GM04503 (cell line): ENCODE measurements around the gene TTC27.
"Not testable (repeated sequence)": the region's sequence is repeated elsewhere in the genome, so short reads cannot be mapped to it uniquely, and the experiment has no call there.

ENCODE experiments used
- DNase-seq: peaks from one replicate; pipeline ENCODE4 v3.0.0-alpha.2; 2012; ENCODE audit warnings: low read depth

The TTC27 gene

DNA sequence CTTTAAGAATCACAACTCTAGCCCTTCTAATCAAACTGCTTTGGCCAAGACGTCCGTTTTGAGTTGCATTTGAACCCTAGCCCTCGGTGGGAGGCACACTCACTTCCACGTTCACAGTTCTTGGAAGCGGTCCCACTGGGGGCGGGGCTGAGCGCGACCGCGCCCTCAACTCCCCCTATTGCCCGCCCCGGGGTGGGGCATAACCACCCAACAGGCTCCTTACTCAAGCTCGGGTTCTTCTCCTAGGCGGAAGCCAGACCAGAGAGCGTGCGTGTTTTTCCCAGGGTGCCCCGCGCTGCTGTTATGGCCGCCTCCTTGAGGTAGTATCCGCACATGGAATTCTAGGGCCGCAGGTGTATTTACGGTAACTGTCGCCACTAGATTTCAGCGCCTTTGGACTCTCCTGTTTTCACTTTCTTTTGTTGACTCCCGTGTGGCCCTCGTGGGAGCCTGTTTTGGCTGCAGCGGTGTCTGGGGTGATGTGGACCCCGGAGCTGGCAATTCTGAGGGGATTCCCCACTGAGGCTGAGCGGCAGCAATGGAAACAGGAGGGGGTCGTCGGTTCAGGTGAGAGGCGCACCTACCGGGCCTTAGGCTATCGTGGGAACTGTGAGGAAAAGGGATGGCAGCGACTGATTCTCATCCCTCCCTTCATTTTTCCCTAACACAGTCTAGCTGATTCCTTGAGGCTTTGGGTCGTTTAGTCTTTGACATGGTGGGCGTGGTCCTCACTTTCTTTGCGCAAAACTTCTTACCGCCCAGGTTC is at the start of gene TTC27:
TSS of gene TTC27 (plus strand) at position 237 of the 766 bp plus-strand sequence. CDS start at position 480, 243 bp downstream.
- DNase-seq, result peak; percentile 76

DNA sequence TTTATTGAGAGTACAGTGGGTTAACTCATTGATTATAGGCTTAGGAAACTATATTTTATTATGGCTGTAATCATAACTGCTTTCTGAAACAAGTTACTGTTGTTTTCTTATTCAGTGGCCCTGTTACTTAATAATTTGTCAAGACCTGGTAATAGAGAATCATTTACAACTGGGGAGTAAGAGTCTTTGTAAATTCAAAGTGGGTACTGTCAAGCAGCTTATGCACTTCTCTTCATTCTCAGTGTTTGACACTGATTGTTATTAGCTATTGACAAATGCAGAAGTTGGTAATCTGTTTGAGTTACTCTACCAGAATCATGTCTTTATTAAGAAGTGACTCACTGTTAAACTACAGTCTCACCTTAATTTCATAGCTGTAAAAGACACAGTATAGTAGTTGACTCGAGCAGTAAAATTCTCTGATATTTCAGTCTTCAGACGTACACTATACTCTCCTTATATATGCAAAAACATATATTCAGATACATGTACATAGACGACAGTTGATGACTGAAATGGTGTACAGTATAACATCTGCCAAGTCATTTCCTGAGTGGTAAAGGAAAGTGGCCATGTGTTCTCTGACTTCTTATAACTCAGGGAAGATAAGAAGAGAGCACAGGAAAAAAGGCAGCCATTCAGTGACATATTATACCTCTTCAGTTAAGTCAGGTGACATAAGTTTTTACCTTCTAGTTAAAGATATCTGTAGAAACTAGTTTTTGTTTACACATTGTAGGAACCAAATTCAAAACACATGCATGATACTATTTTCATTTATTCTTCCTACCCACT is 36.0 kb upstream of the TTC27 start:
- no peak for DNase-seq

GRCh38 chr2:32594573-32594972 is 33.3 kb upstream of the TTC27 start:
- DNase-seq, result no peak

DNA sequence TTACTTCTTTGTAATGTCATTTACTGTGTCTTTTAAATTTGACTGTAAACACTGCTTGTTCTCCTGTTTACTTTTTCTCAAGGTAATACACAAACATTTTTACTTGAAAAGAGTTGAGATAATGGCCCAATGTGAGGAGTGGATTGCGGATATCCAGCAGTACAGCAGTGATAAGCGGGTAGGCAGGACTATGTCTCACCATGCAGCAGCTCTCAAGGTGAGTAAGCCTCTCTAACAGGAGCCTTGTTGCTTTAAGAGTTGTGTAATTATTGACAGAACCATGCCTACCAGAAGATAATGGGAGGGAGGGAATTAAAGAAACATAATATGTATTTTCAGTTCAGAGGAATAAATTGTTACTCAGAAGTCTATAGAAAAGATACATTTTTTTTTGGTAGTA is 16.5 kb upstream of the TTC27 start:
- no peak for DNase-seq

GRCh38 chr2:32611771-32612170 is 16.1 kb upstream of the TTC27 start:
- DNase-seq, result no peak

DNA sequence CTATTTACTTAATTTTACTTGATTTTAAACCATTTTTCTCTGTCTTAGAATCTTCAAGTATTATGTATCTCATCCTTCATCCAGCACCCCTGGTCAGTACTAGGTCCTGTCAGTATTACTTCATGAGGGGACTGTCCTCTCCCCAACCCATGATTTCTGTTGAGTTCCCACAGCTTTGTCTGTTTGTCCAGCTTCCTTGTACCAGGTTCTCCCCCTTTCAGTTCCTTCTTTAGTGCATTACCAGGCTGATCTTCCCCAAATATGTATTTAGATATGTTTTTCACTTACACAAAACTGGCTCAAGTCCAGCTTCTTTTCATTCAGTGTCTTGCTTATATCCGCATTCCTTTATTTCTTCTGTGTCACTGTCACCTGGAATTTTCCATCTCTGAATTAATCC is 13.8 kb upstream of the TTC27 start:
- no peak for DNase-seq

DNA sequence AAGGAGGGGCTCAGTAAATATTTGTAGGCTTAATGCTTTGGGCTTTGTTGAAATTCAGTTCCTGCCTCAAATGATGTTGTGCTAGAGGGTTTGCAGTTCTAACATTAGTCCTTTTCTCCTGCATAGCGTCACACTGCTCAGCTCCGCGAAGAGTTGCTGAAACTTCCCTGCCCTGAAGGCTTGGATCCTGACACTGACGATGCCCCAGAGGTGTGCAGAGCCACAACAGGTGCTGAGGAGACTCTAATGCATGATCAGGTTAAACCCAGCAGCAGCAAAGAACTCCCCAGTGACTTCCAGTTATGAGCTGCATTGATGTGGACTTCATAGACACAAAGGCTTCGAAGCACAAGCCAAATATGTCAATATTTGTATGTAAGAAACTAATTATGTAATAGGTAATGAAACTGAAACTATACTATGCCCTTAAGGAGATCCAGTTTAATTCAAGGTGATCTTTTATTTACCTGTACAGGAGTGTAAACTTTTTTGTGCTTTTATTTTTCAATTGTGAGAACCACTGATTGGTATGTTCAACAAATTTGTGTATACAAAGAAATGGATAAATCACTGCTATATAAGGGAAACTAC is 10.2 kb upstream of the TTC27 start:
- no peak for DNase-seq

- DNase-seq, result no peak
Measured at GRCh38 chr2:32622570-32623310, 5.1 kb upstream of the TTC27 start.

DNA sequence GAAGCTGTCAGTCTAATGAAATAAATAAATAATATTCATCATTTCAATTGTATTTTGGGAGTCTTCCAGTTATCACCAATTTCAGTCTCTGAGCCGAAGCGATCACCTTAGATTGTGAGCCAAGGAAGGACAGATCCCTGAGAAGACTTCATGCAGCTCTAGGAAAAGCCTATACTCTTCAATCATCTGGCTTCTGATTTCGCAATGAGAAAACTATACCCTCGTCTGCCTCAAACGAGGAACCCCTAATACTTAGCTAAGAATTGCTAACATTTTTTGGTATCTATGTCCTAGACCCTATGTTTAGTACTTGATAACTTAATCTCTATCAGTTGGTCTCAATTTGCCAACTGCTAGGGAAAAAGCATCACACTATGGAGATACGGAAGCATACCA is 4.5 kb upstream of the TTC27 start:
- DNase-seq, result no peak

DNA sequence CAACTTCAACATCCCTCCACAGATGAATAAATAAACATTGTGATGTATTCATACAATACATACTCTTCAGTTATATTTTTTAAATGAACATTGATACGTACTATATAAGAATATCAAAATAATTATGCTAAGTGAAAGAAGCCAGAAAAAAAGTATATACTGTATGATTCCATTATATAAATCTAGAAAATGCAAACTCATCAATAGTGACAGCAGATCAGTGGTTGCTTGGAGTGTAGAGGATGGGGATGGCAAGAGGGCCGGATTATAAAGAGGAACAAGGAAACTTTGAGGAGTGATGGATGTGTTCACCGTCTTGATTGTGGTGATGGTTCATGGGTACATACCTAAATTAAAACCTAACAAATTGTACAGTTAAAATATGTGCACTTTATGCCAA is 3.0 kb upstream of the TTC27 start:
- DNase-seq, result no peak

DNA sequence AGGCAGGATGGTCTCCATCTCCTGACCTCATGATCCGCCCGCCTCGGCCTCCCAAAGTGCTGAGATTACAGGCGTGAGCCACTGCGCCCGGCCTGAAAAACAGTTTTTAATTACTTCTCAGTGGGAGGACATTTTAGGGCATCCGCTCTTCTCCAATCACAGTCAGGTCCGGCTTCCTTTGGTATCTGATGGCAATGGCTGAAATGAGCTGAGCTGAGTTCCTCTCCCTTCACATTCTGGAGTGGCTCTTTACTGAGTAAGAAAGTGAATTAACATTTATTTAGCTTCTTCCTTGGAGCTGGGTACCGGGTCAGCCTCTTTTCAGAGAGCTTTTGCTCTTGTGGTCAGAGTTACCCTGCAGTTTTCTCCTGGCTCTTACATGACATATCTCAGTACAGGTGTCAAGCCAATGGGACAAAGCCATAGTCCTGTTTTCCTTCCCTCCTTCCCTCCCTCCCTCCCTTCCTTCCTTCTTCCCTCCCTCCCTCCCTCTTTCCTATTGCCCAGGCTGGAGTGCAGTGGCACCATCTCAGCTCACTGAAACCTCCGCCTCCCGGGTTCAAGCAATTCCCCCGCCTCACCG is 1.1 kb upstream of the TTC27 start:
- no peak for DNase-seq

DNA sequence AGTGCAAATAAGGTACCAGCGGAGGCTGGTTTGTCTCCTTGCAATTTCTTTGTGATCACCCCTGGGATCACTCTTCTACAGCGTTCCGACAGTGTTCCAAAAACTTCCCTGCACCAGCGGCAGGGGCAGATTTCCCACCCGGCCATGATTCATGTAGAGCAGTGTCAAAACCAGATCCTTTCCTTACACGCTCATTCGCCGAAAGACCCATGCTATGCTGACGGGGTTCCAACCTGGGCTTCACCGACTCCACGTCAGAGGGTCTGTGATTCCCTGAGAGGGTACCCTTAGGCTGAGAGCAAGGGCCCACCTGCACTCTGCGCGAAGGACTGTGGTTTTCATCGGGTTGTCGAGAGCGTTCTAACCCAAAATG is 423 bp upstream of the TTC27 start:
- peak; percentile 19 for DNase-seq

DNA sequence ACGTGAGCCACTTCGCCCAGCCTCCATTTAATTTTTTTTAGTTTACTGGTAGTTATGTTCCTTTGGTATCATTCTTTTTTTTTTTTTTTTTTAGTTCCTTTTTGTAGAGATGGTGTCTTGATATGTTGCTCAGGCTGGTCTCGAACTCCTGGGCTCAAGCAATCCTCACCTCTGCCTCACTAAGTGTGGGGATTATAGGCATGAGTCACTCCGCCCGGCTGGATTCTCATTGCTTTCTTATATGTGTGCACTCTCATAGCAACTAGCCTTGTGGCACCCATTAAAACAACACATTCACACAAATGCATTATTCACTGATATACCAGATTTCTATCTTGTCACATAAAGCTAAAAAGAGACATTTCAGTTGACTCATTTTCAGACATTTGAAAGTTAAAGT is 4.2 kb downstream of the TTC27 start:
- DNase-seq, result no peak

- no peak for DNase-seq
Measured at GRCh38 chr2:32633040-32633439, 5.2 kb downstream of the TTC27 start.

DNA sequence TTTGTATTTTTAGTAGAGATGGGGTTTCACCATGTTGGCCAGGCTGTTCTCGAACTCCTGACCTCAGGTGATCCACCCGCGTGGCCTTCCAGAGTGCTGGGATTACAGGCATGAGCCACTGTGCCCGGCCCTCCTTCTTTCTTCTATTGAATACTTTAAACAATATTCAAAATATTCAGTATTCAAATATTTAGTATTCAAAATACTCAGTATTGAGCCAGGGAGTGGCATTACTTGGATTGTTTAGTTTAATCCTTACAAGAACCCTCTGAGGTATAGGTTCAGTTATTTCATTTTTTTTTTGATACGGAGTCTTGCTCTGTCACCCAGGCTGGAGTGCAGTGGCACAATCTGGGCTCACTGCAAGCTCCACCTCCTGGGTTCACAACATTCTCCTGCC is 10.7 kb downstream of the TTC27 start:
- not testable (repeated sequence) for DNase-seq

DNA sequence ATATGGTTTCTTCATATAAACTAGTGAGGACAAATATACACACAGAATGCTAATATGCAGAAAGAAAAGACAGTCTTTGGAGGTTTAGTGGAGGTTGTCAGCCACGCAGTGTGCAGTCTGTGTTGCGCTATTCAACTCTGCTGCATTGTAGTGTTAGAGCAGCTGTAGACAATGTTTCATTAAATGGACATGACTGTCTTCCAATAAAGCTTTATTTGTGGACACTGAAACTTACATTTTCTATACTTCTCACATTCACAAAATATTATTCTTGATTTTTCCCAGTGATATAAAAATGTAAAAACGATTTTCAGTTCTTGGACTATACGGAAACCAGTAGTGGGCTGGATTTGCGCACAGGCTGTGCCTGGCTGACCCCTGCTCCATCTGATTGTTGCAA is 13.3 kb downstream of the TTC27 start:
- DNase-seq, result no peak

DNA sequence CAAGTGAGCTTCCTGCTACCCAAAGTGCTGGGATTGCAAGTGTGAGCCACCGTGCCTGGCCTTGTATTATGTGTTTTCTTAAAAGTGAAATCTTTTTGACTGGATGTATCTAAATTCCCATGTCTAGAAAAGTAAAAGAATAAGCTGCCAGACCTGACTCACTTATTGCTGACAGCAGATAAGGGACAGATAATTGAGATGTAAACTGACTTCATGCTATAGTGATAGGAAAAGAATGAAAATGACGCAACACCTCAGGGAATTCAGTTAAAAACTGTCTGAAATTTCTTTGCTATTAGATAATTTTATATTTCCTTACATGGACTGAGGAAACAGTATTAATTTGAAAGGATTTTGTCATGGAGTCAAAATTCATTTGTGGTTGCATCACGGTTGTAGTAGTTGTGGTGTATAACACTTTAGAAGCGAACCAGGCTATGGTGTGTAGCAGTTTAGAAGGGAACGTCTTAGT is 19.4 kb downstream of the TTC27 start:
- peak; percentile 47 for DNase-seq

DNA sequence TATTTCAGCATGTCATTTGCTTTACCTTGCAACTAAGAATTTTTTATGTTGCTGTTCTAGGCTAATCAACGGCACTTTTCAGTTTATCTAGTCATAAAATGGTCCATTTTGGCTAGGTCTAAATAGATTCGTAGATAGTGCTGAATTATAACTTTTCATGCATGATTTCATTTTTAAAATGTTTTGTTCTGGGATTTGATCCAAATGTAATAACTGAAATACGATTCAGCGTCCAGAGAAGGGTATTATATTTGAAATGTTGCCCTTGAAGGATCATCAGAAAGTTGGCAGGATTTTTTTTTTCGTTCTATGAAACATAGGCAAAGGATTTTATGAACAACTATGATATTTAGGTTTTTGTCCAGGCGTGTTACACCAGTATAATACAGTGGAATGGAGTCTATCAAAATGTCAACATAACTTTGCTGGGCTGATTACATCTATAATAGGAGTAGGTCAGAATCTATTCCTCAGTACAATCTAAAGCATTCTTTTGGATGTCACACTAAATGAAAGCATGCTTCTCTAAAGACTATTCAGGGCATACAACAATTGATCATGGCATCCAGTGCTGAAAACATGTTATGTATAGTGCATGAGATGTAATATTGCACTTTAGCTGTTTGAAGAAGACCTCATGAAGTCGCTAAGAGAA is 24.8 kb downstream of the TTC27 start:
- no peak for DNase-seq

DNA sequence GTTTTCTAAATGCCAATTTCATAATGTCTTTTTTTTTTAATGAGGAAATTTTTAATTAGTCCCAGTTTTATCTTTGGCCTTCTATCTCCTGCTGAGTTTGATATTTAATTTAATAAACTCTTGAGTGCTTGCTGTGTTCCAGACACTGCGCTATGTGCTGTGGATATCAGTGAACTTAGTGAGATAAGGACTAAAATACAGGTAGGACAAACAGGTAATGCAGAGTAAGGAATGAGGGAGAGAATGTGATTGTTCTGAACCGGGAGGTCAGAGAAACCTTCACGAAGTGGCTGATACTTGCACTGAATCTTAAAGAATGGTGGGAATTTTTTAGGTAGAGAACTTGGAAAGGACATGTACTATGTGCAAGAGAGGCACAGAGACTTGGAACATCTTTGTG is 28.2 kb downstream of the TTC27 start:
- no peak for DNase-seq

DNA sequence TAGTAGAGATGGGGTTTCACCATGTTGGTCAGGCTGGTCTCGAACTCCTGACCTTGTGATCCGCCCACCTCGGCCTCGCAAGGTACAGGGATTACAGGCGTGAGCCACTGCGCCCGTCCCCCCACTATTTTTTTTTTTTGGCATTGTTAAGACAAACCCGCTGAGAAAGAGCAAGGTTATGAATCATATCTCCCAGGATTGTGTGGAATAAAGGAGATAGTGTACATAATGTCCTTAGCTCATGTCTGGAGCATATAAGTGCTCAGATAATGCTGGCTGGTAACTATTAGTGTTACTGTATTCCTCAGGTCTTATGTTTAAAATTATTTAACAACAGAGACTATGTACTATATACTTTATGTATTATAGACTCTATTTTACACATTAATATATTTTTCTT is 36.0 kb downstream of the TTC27 start:
- DNase-seq, result no peak

DNA sequence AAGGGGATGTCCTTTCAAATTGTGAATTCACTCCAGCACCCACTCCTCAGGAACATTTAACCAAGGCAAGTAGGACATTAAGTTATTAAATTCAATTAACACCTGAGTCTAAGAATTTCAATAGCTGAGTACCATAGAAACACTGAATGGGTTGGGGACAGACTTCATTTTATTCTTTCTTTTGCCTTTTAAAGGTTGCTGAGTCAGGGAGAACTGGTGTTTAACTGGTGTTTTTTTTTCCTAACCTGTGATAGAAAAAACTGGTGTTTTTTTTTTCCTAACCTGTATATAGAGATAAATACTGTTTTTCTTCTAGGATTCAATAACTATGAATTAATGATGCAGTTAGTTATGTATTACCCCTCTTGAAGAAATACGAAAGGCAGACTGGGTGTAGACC is 38.9 kb downstream of the TTC27 start:
- DNase-seq, result no peak
